Measurements from ENCODE around the gene KRTAP19-6. TPM values are rescaled to one million over a fixed set of nuclear protein-coding genes. Genes with fewer than 3 reads are reported as not detected.

KRTAP19-6 gene, protein sequence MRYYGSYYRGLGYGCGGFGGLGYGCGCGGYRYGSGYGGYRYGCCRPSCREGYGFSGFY
- total RNA-seq: not detected

DNA sequence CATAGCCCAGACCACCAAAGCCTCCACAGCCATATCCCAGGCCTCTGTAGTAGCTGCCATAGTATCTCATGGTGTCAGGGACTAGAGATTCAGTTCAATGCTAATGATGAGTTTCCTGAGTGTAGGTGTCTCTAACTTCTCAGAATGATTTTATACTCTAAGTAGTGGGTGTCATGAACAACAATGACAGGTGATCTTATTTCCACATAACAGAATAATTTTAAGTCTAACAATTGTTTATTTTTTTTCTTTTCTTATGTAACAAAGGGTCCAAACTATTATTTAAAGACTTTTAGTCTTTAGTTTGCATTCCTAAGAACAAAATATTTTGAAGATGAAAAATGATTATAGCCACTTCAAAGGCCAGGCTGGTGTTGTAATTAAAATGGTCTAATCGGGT, at the start of gene KRTAP19-6:
TSS of gene KRTAP19-6 (minus strand) at position 101 of the 400 bp plus-strand sequence. CDS start at position 70, 31 bp downstream.
- H3K4me3 ChIP-seq: no peak within 1 kb of the TSS
- no peak for ATAC-seq (ENCODE audit: insufficient number of reproducible peaks, low FRiP score, low read depth)
- no peaks in the 10 kb centered on the region for H3K27me3 ChIP-seq (replicated peaks; ENCODE audit: insufficient read depth)
- no peaks in the 10 kb centered on the region for H3K4me1 ChIP-seq (ENCODE audit: control insufficient read depth in 1 of 2, low read depth in 2 of 2)
- no peak for TF ChIP-seq CTCF (IDR thresholded peaks at IDR 0.05)
- no peaks in the 10 kb centered on the region for H3K9me3 ChIP-seq
- H3K27ac ChIP-seq: no peak within 1 kb of the TSS
- H3K36me3 ChIP-seq: no peaks in the 10 kb centered on the region
- no peak for DNase-seq (ENCODE audit: low spot score)

DNA sequence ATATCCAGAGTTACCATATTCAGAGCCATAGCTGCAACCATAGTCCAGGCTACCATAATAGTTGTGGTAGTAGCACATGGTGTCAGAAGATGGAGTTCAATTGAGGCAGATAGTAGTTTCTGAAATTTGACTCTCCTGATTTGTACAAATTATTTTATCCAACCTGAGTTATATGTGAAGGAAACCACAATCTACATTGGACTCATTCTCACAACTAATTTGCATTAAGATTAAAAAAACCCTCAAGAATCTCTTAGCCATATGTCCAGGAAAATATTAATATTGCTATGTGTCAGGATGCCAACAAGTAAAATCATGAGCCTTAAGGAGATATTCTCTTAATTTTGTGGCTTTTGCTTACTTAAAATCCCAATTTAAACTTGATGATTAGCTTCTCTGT, 48.6 kb upstream of the KRTAP19-6 start, which contains the start of gene KRTAP22-2:
TSS of gene KRTAP22-2 (minus strand) at position 101 of the 400 bp plus-strand sequence.
- Histone ChIP-seq H3K27me3 (replicated peaks; ENCODE audit: insufficient read depth) (no peaks in the 10 kb centered on the region), H3K9me3 (no peaks in the 10 kb centered on the region), H3K36me3 (no peaks in the 10 kb centered on the region), H3K27ac (no peak within 1 kb of the TSS), H3K4me1 (ENCODE audit: control insufficient read depth in 1 of 2, low read depth in 2 of 2) (no peaks in the 10 kb centered on the region), H3K4me3 (no peak within 1 kb of the TSS)
- no peak for TF ChIP-seq CTCF (IDR thresholded peaks at IDR 0.05)
- ATAC-seq (ENCODE audit: insufficient number of reproducible peaks, low FRiP score, low read depth) (no peak), DNase-seq (ENCODE audit: low spot score) (no peak)

DNA sequence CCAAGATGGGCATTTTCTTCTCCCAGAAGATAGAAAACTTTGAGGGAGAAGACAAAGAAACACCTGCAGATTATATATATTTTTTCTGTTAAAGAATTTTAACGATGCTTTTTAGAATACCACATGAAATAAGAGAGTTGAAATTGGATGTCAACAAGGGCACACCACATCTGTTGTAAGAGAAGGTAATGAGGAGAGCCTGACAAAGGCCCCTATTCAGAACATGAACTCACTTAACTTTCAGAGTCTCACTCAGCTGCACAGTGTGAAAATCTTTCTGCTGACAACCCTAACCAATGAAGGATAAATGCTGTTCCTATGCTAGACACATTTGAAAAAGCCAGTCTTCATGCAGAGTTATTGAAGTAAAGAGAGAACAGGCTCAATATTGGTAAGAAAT, 41.2 kb upstream of the KRTAP19-6 start:
- DNase-seq (ENCODE audit: low spot score): no peak
- Histone ChIP-seq H3K4me1 (ENCODE audit: control insufficient read depth in 1 of 2, low read depth in 2 of 2) (no peaks in the 10 kb centered on the region), H3K4me3 (no peak overlapping the region), H3K36me3 (no peaks in the 10 kb centered on the region), H3K27ac (no peak overlapping the region), H3K27me3 (replicated peaks; ENCODE audit: insufficient read depth) (no peaks in the 10 kb centered on the region), H3K9me3 (no peaks in the 10 kb centered on the region)
- TF ChIP-seq CTCF (IDR thresholded peaks at IDR 0.05): no peak
- no peak for ATAC-seq (ENCODE audit: insufficient number of reproducible peaks, low FRiP score, low read depth)

DNA sequence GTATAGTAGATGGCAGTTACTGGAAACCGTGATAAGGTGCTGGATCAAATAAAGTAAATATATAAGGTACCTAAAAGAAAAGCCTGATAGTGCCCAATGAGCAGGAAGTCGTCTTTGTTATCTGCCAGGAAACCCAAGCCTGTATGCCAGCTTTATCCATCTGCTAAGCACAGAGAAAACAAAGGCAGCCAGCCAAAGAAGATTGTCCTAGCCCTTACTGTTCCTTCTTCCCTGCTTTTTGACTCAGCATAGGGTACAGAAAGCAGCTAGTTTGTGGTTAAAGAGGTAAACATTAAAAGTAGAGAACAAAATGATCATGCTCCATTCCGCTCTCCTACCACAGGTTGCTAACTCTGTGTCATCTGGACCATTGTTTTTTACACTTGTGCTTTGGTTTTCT, 38.5 kb upstream of the KRTAP19-6 start:
- no peak overlapping the region for H3K4me3 ChIP-seq
- no peaks in the 10 kb centered on the region for H3K27me3 ChIP-seq (replicated peaks; ENCODE audit: insufficient read depth)
- no peak for TF ChIP-seq CTCF (IDR thresholded peaks at IDR 0.05)
- ATAC-seq (ENCODE audit: insufficient number of reproducible peaks, low FRiP score, low read depth) (no peak), DNase-seq (ENCODE audit: low spot score) (no peak)
- no peaks in the 10 kb centered on the region for H3K9me3 ChIP-seq
- no peak overlapping the region for H3K27ac ChIP-seq
- no peaks in the 10 kb centered on the region for H3K4me1 ChIP-seq (ENCODE audit: control insufficient read depth in 1 of 2, low read depth in 2 of 2)
- no peaks in the 10 kb centered on the region for H3K36me3 ChIP-seq

GRCh38 chr21:30579346-30579745, 37.7 kb upstream of the KRTAP19-6 start:
- H3K36me3 ChIP-seq: no peaks in the 10 kb centered on the region
- TF ChIP-seq CTCF (IDR thresholded peaks at IDR 0.05): no peak
- DNase-seq (ENCODE audit: low spot score) (no peak), ATAC-seq (ENCODE audit: insufficient number of reproducible peaks, low FRiP score, low read depth) (no peak)
- no peaks in the 10 kb centered on the region for H3K27me3 ChIP-seq (replicated peaks; ENCODE audit: insufficient read depth)
- no peak overlapping the region for H3K27ac ChIP-seq
- H3K9me3 ChIP-seq: no peaks in the 10 kb centered on the region
- no peaks in the 10 kb centered on the region for H3K4me1 ChIP-seq (ENCODE audit: control insufficient read depth in 1 of 2, low read depth in 2 of 2)
- H3K4me3 ChIP-seq: no peak overlapping the region
